Measurements from ENCODE around the gene JKAMP. TPM values are rescaled to one million over a fixed set of nuclear protein-coding genes. Genes with fewer than 3 reads are reported as not detected.

JKAMP gene
- total RNA-seq, 4 donors from 2014 or later = 24.8 to 70.4 (median 59.8) TPM

DNA sequence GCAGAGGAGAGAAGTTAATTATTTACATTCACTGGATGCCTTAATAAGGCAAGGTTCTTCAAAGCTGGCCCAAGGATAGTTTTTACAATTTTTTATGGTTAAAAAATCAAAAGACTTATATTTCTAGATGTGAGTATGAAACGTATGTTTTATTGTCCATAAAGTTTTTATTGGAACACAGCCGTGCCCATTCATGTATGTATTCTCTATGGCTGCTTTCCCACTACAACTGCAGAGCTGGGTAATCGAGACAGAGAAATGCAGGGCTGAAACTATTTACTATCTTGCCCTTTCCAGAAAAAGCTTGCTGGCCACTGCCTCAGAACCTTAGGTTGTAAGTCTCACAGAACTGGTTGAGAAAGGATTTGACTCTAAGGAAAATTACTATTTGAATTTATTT, 16.4 kb downstream of the JKAMP start:
- Histone ChIP-seq H3K27ac (no peak overlapping the region), H3K4me3 (no peak overlapping the region), H3K36me3 (peaks cover 0 to 54% (median 0%) of the 10 kb centered on the region in 3 donors), H3K27me3 (no peaks in the 10 kb centered on the region), H3K4me1 (no peaks in the 10 kb centered on the region), H3K9me3 (no peaks in the 10 kb centered on the region)
- no peak for DNase-seq
- TF ChIP-seq POLR2A (IDR thresholded peaks at IDR 0.05) = no peak
- TF ChIP-seq, protein P1, sequence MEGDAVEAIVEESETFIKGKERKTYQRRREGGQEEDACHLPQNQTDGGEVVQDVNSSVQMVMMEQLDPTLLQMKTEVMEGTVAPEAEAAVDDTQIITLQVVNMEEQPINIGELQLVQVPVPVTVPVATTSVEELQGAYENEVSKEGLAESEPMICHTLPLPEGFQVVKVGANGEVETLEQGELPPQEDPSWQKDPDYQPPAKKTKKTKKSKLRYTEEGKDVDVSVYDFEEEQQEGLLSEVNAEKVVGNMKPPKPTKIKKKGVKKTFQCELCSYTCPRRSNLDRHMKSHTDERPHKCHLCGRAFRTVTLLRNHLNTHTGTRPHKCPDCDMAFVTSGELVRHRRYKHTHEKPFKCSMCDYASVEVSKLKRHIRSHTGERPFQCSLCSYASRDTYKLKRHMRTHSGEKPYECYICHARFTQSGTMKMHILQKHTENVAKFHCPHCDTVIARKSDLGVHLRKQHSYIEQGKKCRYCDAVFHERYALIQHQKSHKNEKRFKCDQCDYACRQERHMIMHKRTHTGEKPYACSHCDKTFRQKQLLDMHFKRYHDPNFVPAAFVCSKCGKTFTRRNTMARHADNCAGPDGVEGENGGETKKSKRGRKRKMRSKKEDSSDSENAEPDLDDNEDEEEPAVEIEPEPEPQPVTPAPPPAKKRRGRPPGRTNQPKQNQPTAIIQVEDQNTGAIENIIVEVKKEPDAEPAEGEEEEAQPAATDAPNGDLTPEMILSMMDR (IDR thresholded peaks at IDR 0.05) = no peak

DNA sequence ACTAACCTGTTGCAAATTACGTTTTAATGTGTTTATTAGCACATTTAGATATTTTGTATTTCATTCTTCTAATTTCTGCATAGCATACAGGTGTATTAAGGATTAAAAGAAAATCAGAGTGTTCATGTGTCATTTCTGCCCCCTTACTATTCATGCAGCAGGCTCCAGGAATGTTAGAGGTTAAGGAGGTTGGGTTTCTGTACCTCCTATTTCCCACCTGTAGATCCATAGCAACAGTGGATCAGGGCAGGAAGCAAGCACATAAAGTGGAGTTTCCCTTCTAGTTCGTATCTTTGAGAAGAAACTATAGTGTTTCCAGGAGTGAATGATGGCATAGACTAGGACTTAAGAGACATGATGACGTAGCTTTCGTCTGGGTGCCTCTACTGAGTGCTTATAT, 18.9 kb downstream of the JKAMP start:
- no peaks in the 10 kb centered on the region for H3K4me1 ChIP-seq
- H3K36me3 ChIP-seq = peaks cover 0 to 32% (median 0%) of the 10 kb centered on the region in 3 donors
- no peaks in the 10 kb centered on the region for H3K9me3 ChIP-seq
- no peak for TF ChIP-seq POLR2A (IDR thresholded peaks at IDR 0.05)
- TF ChIP-seq, protein P1 (IDR thresholded peaks at IDR 0.05) = no peak
- no peak overlapping the region for H3K27ac ChIP-seq
- DNase-seq = no peak
- H3K4me3 ChIP-seq = no peak overlapping the region
- H3K27me3 ChIP-seq = no peaks in the 10 kb centered on the region

DNA sequence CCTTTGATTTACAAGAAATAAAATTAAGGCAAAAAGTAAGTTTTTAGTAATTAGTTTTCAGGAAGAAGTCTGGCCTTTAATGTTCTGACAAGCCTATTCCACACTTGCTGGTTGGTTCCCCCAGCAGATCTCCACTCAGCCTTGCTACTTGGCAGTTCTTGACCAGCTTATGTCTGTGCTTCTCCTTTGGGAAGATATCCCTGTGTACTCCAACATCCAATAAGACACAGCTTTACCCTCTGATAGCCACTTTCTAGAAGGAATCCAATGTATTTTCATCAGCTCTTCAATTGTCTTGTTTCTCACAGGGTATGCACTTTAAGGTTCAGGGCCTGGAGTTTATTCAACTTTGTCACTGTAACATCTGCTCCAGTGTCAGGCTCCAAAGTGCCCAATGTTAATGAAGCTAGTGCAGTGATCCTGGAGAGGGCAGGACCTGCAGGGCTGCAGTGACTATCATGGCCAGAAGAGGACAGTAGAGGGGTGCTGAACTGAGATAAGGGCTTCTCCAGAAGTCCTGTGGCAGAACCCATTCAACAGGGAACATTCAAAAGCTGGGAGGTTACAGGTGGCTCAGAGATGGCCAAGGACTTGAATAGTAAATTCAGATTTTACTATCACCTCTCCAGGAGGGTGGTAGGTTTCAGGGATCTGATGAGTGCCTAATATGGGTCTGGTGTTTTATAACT, 22.9 kb downstream of the JKAMP start:
- Histone ChIP-seq H3K4me1 (peaks cover 0 to 7% (median 2%) of the 10 kb centered on the region in 4 donors), H3K9me3 (no peaks in the 10 kb centered on the region), H3K4me3 (no peak overlapping the region), H3K27ac (no peak overlapping the region), H3K27me3 (no peaks in the 10 kb centered on the region), H3K36me3 (peaks cover 0 to 17% (median 0%) of the 10 kb centered on the region in 3 donors)
- TF ChIP-seq, protein P1 (IDR thresholded peaks at IDR 0.05) = peak in 4 of 6 experiments; percentile 68 to 95 (median 94)
- no peak for TF ChIP-seq POLR2A (IDR thresholded peaks at IDR 0.05)
- DNase-seq = peak in 2 of 3 donors; percentile 71 to 84

DNA sequence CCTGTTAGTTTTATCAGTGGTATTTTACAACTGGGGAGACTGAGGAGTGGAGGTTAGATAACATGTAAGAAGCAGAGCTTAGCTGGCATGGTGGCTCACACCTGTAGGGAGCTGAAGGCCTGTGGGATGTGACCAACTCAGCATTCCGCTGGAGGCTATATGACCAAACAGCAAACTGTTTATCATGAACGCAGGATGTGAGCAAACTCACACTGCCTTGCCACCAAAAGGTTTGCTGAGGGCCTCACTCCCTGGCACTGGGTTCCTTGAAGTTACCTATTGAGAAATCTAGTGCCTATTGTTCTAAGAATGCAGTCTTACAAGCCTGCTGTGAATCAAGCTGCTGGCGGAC, 23.4 kb downstream of the JKAMP start:
- H3K9me3 ChIP-seq = no peaks in the 10 kb centered on the region
- no peak for TF ChIP-seq POLR2A (IDR thresholded peaks at IDR 0.05)
- no peak for DNase-seq
- peaks cover 0 to 9% (median 2%) of the 10 kb centered on the region in 4 donors for H3K4me1 ChIP-seq
- peaks cover 0 to 17% (median 0%) of the 10 kb centered on the region in 3 donors for H3K36me3 ChIP-seq
- no peaks in the 10 kb centered on the region for H3K27me3 ChIP-seq
- no peak overlapping the region for H3K27ac ChIP-seq
- H3K4me3 ChIP-seq = no peak overlapping the region

DNA sequence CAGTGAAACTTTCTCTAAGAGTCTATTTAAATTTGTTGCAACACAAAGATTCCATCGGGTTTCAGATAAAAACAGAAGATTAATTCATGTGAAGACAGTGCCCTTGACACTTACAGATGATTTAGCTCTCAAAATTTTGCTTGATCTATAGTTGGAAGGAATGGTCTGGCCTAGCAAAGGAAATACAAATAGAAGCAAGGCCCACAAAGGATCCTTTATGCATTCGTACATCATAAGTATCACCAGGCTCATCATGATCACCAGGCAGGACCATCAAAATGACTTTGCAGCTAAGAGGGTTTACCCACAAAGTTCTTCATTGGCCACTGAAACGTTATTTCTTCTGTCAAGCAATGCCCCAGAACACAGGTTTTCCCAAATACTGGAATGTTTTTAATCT, 24.8 kb downstream of the JKAMP start:
- peaks cover 0 to 9% (median 2%) of the 10 kb centered on the region in 4 donors for H3K4me1 ChIP-seq
- no peak overlapping the region for H3K27ac ChIP-seq
- TF ChIP-seq, protein P1 (IDR thresholded peaks at IDR 0.05) = no peak
- TF ChIP-seq POLR2A (IDR thresholded peaks at IDR 0.05) = no peak

DNA sequence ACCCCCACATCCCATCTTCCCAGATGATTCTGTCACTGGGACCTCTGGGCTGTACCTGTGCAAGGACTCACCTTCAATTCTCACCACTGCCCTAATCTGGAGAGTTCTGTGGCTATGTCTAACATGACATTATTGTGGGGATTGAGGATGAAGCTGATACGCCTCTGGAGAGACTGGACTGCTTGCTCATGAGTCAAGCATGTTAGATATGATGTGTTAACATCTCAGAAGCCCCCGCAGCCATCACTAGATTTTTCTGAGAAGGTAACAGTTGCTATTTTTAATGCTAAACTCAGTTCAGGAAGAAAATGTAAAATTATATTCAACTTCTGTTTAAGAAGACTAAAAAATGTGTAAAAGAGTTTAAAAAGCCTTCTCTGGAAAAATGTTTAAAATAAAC, 25.7 kb downstream of the JKAMP start:
- Histone ChIP-seq H3K27me3 (no peaks in the 10 kb centered on the region), H3K36me3 (no peaks in the 10 kb centered on the region), H3K9me3 (no peaks in the 10 kb centered on the region), H3K27ac (no peak overlapping the region), H3K4me3 (no peak overlapping the region), H3K4me1 (peaks cover 0 to 9% (median 2%) of the 10 kb centered on the region in 4 donors)
- TF ChIP-seq, protein P1 (IDR thresholded peaks at IDR 0.05) = no peak
- no peak for TF ChIP-seq POLR2A (IDR thresholded peaks at IDR 0.05)
- no peak for DNase-seq

More for the DNA sequence above, 24.8 kb downstream of the JKAMP start:
- no peaks in the 10 kb centered on the region for H3K9me3 ChIP-seq
- H3K27me3 ChIP-seq = no peaks in the 10 kb centered on the region
- H3K36me3 ChIP-seq = peaks cover 0 to 8% (median 0%) of the 10 kb centered on the region in 3 donors
- no peak for DNase-seq
- no peak overlapping the region for H3K4me3 ChIP-seq
